ENCODE measurements around the gene BEND6. TPM values are rescaled to one million over a fixed set of nuclear protein-coding genes. Genes with fewer than 3 reads are reported as not detected.

Gene BEND6
- total and polyA plus RNA-seq, 2 of the 4 experiments (the other 2 are of a cell fraction) = 4.1 to 9.7 TPM

DNA sequence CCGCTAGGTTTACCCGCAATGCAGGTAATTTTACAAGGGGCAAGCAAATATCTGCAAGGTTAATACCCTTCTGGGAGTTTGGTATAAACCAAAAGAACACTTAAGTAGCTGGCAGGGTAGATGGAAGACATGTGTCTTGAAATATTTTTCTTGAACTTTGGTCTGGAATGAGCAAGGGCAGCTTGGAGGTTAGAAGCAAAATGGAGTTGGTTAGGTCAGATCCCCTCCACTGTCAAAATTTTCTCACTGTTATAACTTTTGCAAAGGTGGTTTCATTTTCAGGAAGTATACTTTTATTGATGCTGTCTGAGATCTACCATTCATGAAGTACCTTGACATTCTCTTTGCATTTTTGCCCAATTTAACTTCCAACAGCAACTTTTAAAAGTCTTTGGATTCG, 78.3 kb downstream of the BEND6 start:
- WGBS, 2 experiments (ENCODE audit: extremely low coverage in 2 of 2, insufficient read length in 1 of 2) = no CpG with 5 or more reads among the region's 3 CpGs
- H2BK20ac ChIP-seq (ENCODE audit: low read depth, low read length) = no peak overlapping the region
- CTCF ChIA-PET = no interaction called here
- no peak overlapping the region for H3K14ac ChIP-seq (replicated peaks; ENCODE audit: low read depth, low read length)
- in situ Hi-C loops (cut with MboI; ENCODE audit: low sequenced_read_pairs) = loop anchor here (10.0 kb wide), 1 partner anchor 118 kb away; no protein-coding TSS in a partner anchor
- no peaks in the 10 kb centered on the region for H3K36me3 ChIP-seq (ENCODE audit: control insufficient read depth, insufficient read depth, low read length)
- H2BK5ac ChIP-seq (ENCODE audit: low read depth, low read length, poor library complexity, severe bottlenecking) = no peak overlapping the region
- no TSS peak for BruUV-seq (replicated peaks)
- no peak overlapping the region for H3K23ac ChIP-seq (ENCODE audit: low read depth, low read length)
- no peaks in the 10 kb centered on the region for H3K9me3 ChIP-seq (ENCODE audit: control insufficient read depth, insufficient read depth, low read length)
- no peaks in the 10 kb centered on the region for H3K79me1 ChIP-seq (ENCODE audit: low read depth in 1 of 2, low read length in 2 of 2)
- no peak for ATAC-seq (ENCODE audit: low read depth)
- no peak overlapping the region for H3K18ac ChIP-seq (ENCODE audit: low read depth, low read length)
- H3K9me1 ChIP-seq (ENCODE audit: insufficient read depth, low read length) = no peaks in the 10 kb centered on the region
- intact Hi-C loops (cut with micrococcal nuclease) = no loop called here
- no peaks in the 10 kb centered on the region for H4K20me1 ChIP-seq (ENCODE audit: insufficient read depth, low read length)
- H3K9ac ChIP-seq (ENCODE audit: low read depth, low read length) = no peak overlapping the region
- no peak overlapping the region for H2AK9ac ChIP-seq (replicated peaks; ENCODE audit: low read depth, low read length, poor library complexity)
- no peaks in the 10 kb centered on the region for H3K4me1 ChIP-seq (ENCODE audit: control insufficient read depth, insufficient read depth, low read length)
- H3K4ac ChIP-seq (ENCODE audit: low read depth, low read length) = no peak overlapping the region
- H2AFZ ChIP-seq (replicated peaks; ENCODE audit: low read length, poor library complexity) = no peak overlapping the region
- H3K27ac ChIP-seq (ENCODE audit: insufficient read depth, low read length) = no peak overlapping the region
- H4K91ac ChIP-seq (ENCODE audit: insufficient read depth, low read depth, low read length) = no peak overlapping the region
- TF ChIP-seq, protein P1, sequence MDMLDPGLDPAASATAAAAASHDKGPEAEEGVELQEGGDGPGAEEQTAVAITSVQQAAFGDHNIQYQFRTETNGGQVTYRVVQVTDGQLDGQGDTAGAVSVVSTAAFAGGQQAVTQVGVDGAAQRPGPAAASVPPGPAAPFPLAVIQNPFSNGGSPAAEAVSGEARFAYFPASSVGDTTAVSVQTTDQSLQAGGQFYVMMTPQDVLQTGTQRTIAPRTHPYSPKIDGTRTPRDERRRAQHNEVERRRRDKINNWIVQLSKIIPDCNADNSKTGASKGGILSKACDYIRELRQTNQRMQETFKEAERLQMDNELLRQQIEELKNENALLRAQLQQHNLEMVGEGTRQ (IDR thresholded peaks at IDR 0.05; ENCODE audit: low read depth, low read length) = no peak
- TF ChIP-seq MAFK (IDR thresholded peaks at IDR 0.05; ENCODE audit: low read depth, low read length) = no peak
- H4K5ac ChIP-seq (ENCODE audit: low read depth, low read length) = no peak overlapping the region
- H3K56ac ChIP-seq (ENCODE audit: extremely low read depth, insufficient read depth, low read length) = no peak overlapping the region
- no peak overlapping the region for H2BK15ac ChIP-seq (ENCODE audit: low read depth, low read length)
- POLR2A ChIA-PET (ENCODE audit: unreplicated experiment) = no interaction called here
- no peaks in the 10 kb centered on the region; the same call in 1 of the 2 replicates for H3K27me3 ChIP-seq (ENCODE audit: control insufficient read depth, insufficient read depth, low read length)
- H3K4me2 ChIP-seq (ENCODE audit: low read depth, low read length) = no peak overlapping the region
- no peak overlapping the region for H4K8ac ChIP-seq (ENCODE audit: low read depth in 2 of 2, low read length in 2 of 2)
- H2AK5ac ChIP-seq (ENCODE audit: low read depth, low read length) = no peak overlapping the region
- no peak overlapping the region for H2BK120ac ChIP-seq (ENCODE audit: low read depth, low read length)
- no peak for DNase-seq
- no peak overlapping the region for H3K4me3 ChIP-seq (ENCODE audit: insufficient read depth, low read depth, low read length)
- dilution Hi-C loops (cut with HindIII; ENCODE audit: low sequenced_read_pairs, unreplicated experiment) = no loop called here

Data from IMR-90 (cell line).